HEK293 (cell line): Measurements from ENCODE around the gene CLCNKA.

Source experiments
- CTCF ChIA-PET: fragments of 350-600 bp; formaldehyde crosslinking; extraction: SDS; loops from one replicate; lab custom pipeline; 2021; ENCODE audit warnings: antibody characterized with exemption; lab: Yijun Ruan, JAX
- POLR2A ChIA-PET: fragments of 300-600 bp; formaldehyde crosslinking; extraction: SDS; loops from one replicate; lab custom pipeline; 2020; ENCODE audit warnings: antibody characterized with exemption, inconsistent platforms; lab: Yijun Ruan, JAX
- H3K27ac ChIP-seq: fragments of 200-500 bp; sonication (Bioruptor generic); 2 replicates; pipeline ENCODE4 v1.5.1; 2014; ENCODE audit warnings: low read depth, low read length, control low read depth, inconsistent platforms; ENCODE audit errors: extremely low read depth
- H3K36me3 ChIP-seq, 2 experiments: fragments of 200-500 bp in 1 of 2; sonication (Bioruptor generic) in 1 of 2; 1 replicate in 1 of 2; 2 replicates in 1 of 2; pipeline ENCODE4 v1.5.1; 2014 to 2017; ENCODE audit warnings: inconsistent platforms in 2 of 2, low read length in 2 of 2; ENCODE audit not compliant: control insufficient read depth in 2 of 2, insufficient read depth in 1 of 2
- H3K4me1 ChIP-seq: fragments of 200-500 bp; sonication (Bioruptor generic); 2 replicates; pipeline ENCODE4 v1.5.1; 2014; ENCODE audit warnings: mild to moderate bottlenecking, low read length, inconsistent platforms; ENCODE audit not compliant: control insufficient read depth, insufficient read depth
- H3K4me3 ChIP-seq: 2 replicates; pipeline ENCODE4 v1.5.1; 2011; ENCODE audit warnings: low read depth, mild to moderate bottlenecking, control low read depth, low read length, moderate library complexity
- H3K9me3 ChIP-seq: fragments of 200-500 bp; sonication (Bioruptor generic); 2 replicates; pipeline ENCODE4 v1.5.1; 2014; ENCODE audit warnings: low read depth, low read length, inconsistent platforms; ENCODE audit not compliant: control insufficient read depth, insufficient read depth
- BCL11A ChIP-seq: fragments of 450-650 bp; formaldehyde crosslinking; IDR thresholded peaks from 2 replicates; pipeline ENCODE4 v1.5.1; 2016; ENCODE audit warnings: low read depth, missing biosample characterization, missing genetic modification characterization
- GLIS2 ChIP-seq: fragments of 450-650 bp; formaldehyde crosslinking; IDR thresholded peaks from 2 replicates; pipeline ENCODE4 v1.5.1; 2016; ENCODE audit warnings: missing biosample characterization, missing genetic modification characterization
- KLF10 ChIP-seq: fragments of 450-650 bp; IDR thresholded peaks from 2 replicates; pipeline ENCODE4 v1.5.1; 2018; ENCODE audit warnings: missing biosample characterization, mild to moderate bottlenecking, missing genetic modification characterization
- KLF7 ChIP-seq: fragments of 450-650 bp; formaldehyde crosslinking; IDR thresholded peaks from 2 replicates; pipeline ENCODE4 v1.5.1; 2016; ENCODE audit warnings: missing biosample characterization, missing genetic modification characterization, borderline replicate concordance
- KLF8 ChIP-seq: fragments of 450-650 bp; formaldehyde crosslinking; IDR thresholded peaks from 2 replicates; pipeline ENCODE4 v1.5.1; 2016; ENCODE audit warnings: missing biosample characterization, missing genetic modification characterization
- TCF7L2 ChIP-seq: IDR thresholded peaks from 2 replicates; pipeline ENCODE4 v1.6.1; 2011; ENCODE audit warnings: low read depth, mild to moderate bottlenecking, inconsistent platforms, low read length, moderate library complexity, borderline replicate concordance
- ZBTB1 ChIP-seq: fragments of 450-650 bp; formaldehyde crosslinking; IDR thresholded peaks from 2 replicates; pipeline ENCODE4 v1.5.1; 2016; ENCODE audit warnings: missing biosample characterization, missing genetic modification characterization
- ZFHX2 ChIP-seq: fragments of 450-650 bp; formaldehyde crosslinking; conservative IDR thresholded peaks from 2 replicates; pipeline ENCODE4 v1.5.1; 2016; ENCODE audit warnings: missing biosample characterization, missing genetic modification characterization
- ZNF239 ChIP-seq: fragments of 450-650 bp; formaldehyde crosslinking; IDR thresholded peaks from 2 replicates; pipeline ENCODE4 v1.5.1; 2016; ENCODE audit warnings: missing biosample characterization, missing genetic modification characterization
- ZNF510 ChIP-seq: fragments of 450-650 bp; formaldehyde crosslinking; IDR thresholded peaks from 2 replicates; pipeline ENCODE4 v1.5.1; 2018; ENCODE audit warnings: mild to moderate bottlenecking, missing genetic modification characterization, missing biosample characterization; ENCODE audit not compliant: insufficient replicate concordance
- ZNF624 ChIP-seq: fragments of 450-650 bp; formaldehyde crosslinking; IDR thresholded peaks from 2 replicates; pipeline ENCODE4 v1.5.1; 2017; ENCODE audit warnings: missing biosample characterization, missing genetic modification characterization
- ZNF747 ChIP-seq: fragments of 450-650 bp; formaldehyde crosslinking; IDR thresholded peaks from 2 replicates; pipeline ENCODE4 v1.5.1; 2016; ENCODE audit warnings: missing biosample characterization, missing genetic modification characterization
- ZNF76 ChIP-seq: fragments of 450-650 bp; formaldehyde crosslinking; IDR thresholded peaks from 2 replicates; pipeline ENCODE4; 2016; ENCODE audit warnings: low read depth, missing biosample characterization, missing genetic modification characterization, borderline replicate concordance
- ZNF843 ChIP-seq: fragments of 450-650 bp; formaldehyde crosslinking; IDR thresholded peaks from 2 replicates; pipeline ENCODE4 v1.5.1; 2016; ENCODE audit warnings: missing biosample characterization, missing genetic modification characterization
- ZSCAN23 ChIP-seq: fragments of 450-650 bp; formaldehyde crosslinking; IDR thresholded peaks from 2 replicates; pipeline ENCODE4 v1.5.1; 2016; ENCODE audit warnings: missing biosample characterization, missing genetic modification characterization
- ZXDB ChIP-seq: fragments of 450-650 bp; formaldehyde crosslinking; IDR thresholded peaks from 2 replicates; pipeline ENCODE4 v1.5.1; 2016; ENCODE audit warnings: missing biosample characterization, missing genetic modification characterization
- TF ChIP-seq, protein P1 (sequence below): fragments of 450-650 bp; formaldehyde crosslinking; IDR thresholded peaks from 2 replicates; pipeline ENCODE4 v1.5.1; 2016; ENCODE audit warnings: missing biosample characterization, missing genetic modification characterization
- TF ChIP-seq, protein P2 (sequence below): fragments of 450-650 bp; formaldehyde crosslinking; IDR thresholded peaks from 2 replicates; pipeline ENCODE4 v1.5.1; 2017; ENCODE audit warnings: missing biosample characterization, missing genetic modification characterization
- TF ChIP-seq, protein P3 (sequence below): sonication (generic); formaldehyde crosslinking; IDR thresholded peaks from 2 replicates; pipeline ENCODE4 v1.8.1; 2022; ENCODE audit warnings: mild to moderate bottlenecking, moderate library complexity, missing genetic modification reagents
- TF ChIP-seq, protein P4 (sequence below): fragments of 450-650 bp; formaldehyde crosslinking; IDR thresholded peaks from 2 replicates; pipeline ENCODE4 v1.5.1; 2017; ENCODE audit warnings: missing biosample characterization, mild to moderate bottlenecking, missing genetic modification characterization, moderate library complexity
- TF ChIP-seq, protein P5 (sequence below): fragments of 450-650 bp; formaldehyde crosslinking; IDR thresholded peaks from 2 replicates; pipeline ENCODE4 v1.5.1; 2016; ENCODE audit warnings: missing biosample characterization, missing genetic modification characterization
- TF ChIP-seq, protein P6 (sequence below): fragments of 450-650 bp; formaldehyde crosslinking; IDR thresholded peaks from 2 replicates; pipeline ENCODE4 v1.5.1; 2016; ENCODE audit warnings: missing biosample characterization, missing genetic modification characterization
- TF ChIP-seq, protein P7 (sequence below): fragments of 450-650 bp; formaldehyde crosslinking; conservative IDR thresholded peaks from 2 replicates; pipeline ENCODE4 v1.5.1; 2016; ENCODE audit warnings: low read depth, missing biosample characterization, missing genetic modification characterization

The CLCNKA gene

DNA sequence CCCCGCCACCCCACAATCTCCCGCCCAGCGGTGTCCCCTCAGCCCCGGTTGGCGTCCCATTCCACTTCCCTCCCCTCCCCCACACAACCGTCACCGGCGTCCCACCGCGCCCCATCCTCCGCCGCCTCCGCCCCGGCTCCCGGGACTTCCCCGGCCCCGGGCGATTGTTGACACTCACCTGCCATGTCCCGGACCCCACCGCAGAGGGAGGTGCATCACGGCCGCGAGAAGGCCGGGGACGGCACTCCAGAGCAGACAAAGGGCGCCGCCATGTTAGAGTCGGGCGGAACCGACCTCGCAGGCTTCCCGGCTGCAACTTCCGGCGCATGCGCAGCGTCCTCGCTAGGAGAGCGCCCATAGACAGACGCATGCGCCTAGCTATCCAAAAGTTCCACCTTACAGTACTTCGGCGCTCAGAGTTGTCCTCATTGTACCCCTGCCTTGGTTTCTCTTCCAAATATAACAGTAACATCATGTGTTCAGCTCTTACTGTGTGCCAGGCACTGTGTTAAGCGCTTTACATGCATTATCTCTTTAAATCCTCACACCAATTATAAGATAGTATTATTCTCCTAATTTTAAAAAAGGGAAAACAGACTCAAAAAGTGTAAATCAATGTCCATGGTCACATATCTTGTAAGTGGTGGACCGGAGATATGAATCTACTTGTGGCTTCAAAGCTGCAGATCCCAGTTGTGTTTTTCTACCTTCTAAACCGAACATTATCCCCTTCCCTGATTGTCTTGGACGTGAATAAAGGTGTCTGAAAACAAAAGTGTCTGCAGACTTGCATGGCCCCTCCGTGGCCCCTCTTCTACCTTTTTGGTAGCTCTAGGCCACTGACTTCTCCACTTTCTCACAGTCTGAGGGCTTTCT is 45.8 kb upstream of the CLCNKA start, which contains the start of gene ZBTB17:
Gene ZBTB17, minus strand, starts transcription at position 297 of the 876 bp plus-strand sequence. CDS start 27,606 bp downstream, outside the sequence.
- no peaks in the 10 kb centered on the region for H3K4me1 ChIP-seq
- CTCF ChIA-PET, result interaction anchor here (0.7 to 3.2 kb wide), 8 partner anchors 17 to 389 kb away, joined by 3 to 16 read pairs (median 4); no protein-coding TSS in a partner anchor
- H3K27ac ChIP-seq, result peak within 1 kb of the TSS; percentile 44
- peaks cover 0 to 22% of the 10 kb centered on the region in 2 experiments; a peak in 2 of 3 replicates for H3K36me3 ChIP-seq
- peak within 1 kb of the TSS; percentile 98 for H3K4me3 ChIP-seq
- POLR2A ChIA-PET, result interaction anchor here (0.5 to 1.8 kb wide), 9 partner anchors 10 to 241 kb away, joined by 3 to 6 read pairs (median 4); partner anchors contain the start of gene SPEN
- no peaks in the 10 kb centered on the region for H3K9me3 ChIP-seq
- TF ChIP-seq, protein P1, sequence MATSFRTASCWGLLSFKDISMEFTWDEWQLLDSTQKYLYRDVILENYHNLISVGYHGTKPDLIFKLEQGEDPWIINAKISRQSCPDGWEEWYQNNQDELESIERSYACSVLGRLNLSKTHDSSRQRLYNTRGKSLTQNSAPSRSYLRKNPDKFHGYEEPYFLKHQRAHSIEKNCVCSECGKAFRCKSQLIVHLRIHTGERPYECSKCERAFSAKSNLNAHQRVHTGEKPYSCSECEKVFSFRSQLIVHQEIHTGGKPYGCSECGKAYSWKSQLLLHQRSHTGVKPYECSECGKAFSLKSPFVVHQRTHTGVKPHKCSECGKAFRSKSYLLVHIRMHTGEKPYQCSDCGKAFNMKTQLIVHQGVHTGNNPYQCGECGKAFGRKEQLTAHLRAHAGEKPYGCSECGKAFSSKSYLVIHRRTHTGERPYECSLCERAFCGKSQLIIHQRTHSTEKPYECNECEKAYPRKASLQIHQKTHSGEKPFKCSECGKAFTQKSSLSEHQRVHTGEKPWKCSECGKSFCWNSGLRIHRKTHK (tag by site-specific recombination), result no peak
- TF ChIP-seq BCL11A (tag by site-specific recombination) (no peak), ZNF843 (tag by site-specific recombination) (peak; percentile 65; the same call in 1 of the 2 replicates), KLF7 (tag by site-specific recombination) (peak; percentile 72; the same call in 1 of the 2 replicates), ZNF239 (tag by site-specific recombination) (no peak), ZFHX2 (tag by site-specific recombination) (peak; percentile 87), ZNF747 (no peak), TCF7L2 (no peak), ZNF624 (no peak), ZNF76 (tag by site-specific recombination) (peak; percentile 98), GLIS2 (tag by site-specific recombination) (peak; percentile 32; the same call in 1 of the 2 replicates), KLF8 (peak; percentile 85), KLF10 (tag by site-specific recombination) (no peak; the same call in 1 of the 2 replicates), ZSCAN23 (tag by site-specific recombination) (no peak), ZNF510 (tag by site-specific recombination) (no peak), ZBTB1 (tag by site-specific recombination) (no peak), ZXDB (tag by site-specific recombination) (peak; percentile 94)
- TF ChIP-seq, protein P2, sequence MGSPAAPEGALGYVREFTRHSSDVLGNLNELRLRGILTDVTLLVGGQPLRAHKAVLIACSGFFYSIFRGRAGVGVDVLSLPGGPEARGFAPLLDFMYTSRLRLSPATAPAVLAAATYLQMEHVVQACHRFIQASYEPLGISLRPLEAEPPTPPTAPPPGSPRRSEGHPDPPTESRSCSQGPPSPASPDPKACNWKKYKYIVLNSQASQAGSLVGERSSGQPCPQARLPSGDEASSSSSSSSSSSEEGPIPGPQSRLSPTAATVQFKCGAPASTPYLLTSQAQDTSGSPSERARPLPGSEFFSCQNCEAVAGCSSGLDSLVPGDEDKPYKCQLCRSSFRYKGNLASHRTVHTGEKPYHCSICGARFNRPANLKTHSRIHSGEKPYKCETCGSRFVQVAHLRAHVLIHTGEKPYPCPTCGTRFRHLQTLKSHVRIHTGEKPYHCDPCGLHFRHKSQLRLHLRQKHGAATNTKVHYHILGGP (tag by site-specific recombination), result no peak
- TF ChIP-seq, protein P3, sequence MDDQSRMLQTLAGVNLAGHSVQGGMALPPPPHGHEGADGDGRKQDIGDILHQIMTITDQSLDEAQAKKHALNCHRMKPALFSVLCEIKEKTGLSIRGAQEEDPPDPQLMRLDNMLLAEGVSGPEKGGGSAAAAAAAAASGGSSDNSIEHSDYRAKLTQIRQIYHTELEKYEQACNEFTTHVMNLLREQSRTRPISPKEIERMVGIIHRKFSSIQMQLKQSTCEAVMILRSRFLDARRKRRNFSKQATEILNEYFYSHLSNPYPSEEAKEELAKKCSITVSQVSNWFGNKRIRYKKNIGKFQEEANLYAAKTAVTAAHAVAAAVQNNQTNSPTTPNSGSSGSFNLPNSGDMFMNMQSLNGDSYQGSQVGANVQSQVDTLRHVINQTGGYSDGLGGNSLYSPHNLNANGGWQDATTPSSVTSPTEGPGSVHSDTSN (CRISPR knock-in tag), result no peak
- TF ChIP-seq, protein P4, sequence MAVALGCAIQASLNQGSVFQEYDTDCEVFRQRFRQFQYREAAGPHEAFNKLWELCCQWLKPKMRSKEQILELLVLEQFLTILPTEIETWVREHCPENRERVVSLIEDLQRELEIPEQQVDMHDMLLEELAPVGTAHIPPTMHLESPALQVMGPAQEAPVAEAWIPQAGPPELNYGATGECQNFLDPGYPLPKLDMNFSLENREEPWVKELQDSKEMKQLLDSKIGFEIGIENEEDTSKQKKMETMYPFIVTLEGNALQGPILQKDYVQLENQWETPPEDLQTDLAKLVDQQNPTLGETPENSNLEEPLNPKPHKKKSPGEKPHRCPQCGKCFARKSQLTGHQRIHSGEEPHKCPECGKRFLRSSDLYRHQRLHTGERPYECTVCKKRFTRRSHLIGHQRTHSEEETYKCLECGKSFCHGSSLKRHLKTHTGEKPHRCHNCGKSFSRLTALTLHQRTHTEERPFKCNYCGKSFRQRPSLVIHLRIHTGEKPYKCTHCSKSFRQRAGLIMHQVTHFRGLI (tag by site-specific recombination), result no peak; the same call in 1 of the 2 replicates
- TF ChIP-seq, protein P5, sequence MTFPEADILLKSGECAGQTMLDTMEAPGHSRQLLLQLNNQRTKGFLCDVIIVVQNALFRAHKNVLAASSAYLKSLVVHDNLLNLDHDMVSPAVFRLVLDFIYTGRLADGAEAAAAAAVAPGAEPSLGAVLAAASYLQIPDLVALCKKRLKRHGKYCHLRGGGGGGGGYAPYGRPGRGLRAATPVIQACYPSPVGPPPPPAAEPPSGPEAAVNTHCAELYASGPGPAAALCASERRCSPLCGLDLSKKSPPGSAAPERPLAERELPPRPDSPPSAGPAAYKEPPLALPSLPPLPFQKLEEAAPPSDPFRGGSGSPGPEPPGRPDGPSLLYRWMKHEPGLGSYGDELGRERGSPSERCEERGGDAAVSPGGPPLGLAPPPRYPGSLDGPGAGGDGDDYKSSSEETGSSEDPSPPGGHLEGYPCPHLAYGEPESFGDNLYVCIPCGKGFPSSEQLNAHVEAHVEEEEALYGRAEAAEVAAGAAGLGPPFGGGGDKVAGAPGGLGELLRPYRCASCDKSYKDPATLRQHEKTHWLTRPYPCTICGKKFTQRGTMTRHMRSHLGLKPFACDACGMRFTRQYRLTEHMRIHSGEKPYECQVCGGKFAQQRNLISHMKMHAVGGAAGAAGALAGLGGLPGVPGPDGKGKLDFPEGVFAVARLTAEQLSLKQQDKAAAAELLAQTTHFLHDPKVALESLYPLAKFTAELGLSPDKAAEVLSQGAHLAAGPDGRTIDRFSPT (tag by site-specific recombination), result no peak
- TF ChIP-seq, protein P6, sequence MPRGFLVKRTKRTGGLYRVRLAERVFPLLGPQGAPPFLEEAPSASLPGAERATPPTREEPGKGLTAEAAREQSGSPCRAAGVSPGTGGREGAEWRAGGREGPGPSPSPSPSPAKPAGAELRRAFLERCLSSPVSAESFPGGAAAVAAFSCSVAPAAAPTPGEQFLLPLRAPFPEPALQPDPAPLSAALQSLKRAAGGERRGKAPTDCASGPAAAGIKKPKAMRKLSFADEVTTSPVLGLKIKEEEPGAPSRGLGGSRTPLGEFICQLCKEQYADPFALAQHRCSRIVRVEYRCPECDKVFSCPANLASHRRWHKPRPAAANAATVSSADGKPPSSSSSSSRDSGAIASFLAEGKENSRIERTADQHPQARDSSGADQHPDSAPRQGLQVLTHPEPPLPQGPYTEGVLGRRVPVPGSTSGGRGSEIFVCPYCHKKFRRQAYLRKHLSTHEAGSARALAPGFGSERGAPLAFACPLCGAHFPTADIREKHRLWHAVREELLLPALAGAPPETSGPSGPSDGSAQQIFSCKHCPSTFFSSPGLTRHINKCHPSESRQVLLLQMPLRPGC (tag by site-specific recombination), result peak; percentile 53; the same call in 1 of the 2 replicates
- TF ChIP-seq, protein P7, sequence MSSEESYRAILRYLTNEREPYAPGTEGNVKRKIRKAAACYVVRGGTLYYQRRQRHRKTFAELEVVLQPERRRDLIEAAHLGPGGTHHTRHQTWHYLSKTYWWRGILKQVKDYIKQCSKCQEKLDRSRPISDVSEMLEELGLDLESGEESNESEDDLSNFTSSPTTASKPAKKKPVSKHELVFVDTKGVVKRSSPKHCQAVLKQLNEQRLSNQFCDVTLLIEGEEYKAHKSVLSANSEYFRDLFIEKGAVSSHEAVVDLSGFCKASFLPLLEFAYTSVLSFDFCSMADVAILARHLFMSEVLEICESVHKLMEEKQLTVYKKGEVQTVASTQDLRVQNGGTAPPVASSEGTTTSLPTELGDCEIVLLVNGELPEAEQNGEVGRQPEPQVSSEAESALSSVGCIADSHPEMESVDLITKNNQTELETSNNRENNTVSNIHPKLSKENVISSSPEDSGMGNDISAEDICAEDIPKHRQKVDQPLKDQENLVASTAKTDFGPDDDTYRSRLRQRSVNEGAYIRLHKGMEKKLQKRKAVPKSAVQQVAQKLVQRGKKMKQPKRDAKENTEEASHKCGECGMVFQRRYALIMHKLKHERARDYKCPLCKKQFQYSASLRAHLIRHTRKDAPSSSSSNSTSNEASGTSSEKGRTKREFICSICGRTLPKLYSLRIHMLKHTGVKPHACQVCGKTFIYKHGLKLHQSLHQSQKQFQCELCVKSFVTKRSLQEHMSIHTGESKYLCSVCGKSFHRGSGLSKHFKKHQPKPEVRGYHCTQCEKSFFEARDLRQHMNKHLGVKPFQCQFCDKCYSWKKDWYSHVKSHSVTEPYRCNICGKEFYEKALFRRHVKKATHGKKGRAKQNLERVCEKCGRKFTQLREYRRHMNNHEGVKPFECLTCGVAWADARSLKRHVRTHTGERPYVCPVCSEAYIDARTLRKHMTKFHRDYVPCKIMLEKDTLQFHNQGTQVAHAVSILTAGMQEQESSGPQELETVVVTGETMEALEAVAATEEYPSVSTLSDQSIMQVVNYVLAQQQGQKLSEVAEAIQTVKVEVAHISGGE (tag by site-specific recombination), result peak; percentile 88
